Naive thymus-derived CD8-positive, alpha-beta T cell (primary cell): ENCODE results near the gene PARVB. TPM values are rescaled to one million over a fixed set of nuclear protein-coding genes. Genes with fewer than 3 reads are reported as not detected.

Experiments
- ATAC-seq, 2 donors: fragments of 150-1000 bp; cut with Tn5 transposase in 1 of 2; sonication (Bioruptor Pico), chemical (Tn5 transposase) in 1 of 2; 1 replicate in 1 of 2; 2 replicates in 1 of 2; pipeline ENCODE4 v1.10.0; 2021; ENCODE audit warnings: mild to moderate bottlenecking in 2 of 2, moderate library complexity in 2 of 2
- POLR2A ChIA-PET: fragments of 350-600 bp; sonication (Branson Sonifier 250); formaldehyde crosslinking; loops from one replicate; lab custom pipeline; 2021; ENCODE audit warnings: antibody characterized with exemption; lab: Charles Lee
- DNase-seq, 10 donors: peaks; one replicate each; pipeline versions ENCODE4 v3.0.0 to v3.0.0-alpha.2; 2020 to 2022
- H3K27ac Mint-ChIP-seq, 10 donors: one replicate each; pipeline ENCODE4 v1.8.0; 2020 to 2022; ENCODE audit warnings: mild to moderate bottlenecking in 10 of 10, mixed read lengths in 10 of 10, moderate library complexity in 4 of 10, inconsistent platforms in 1 of 10
- H3K27me3 Mint-ChIP-seq, 5 donors: one replicate each; pipeline ENCODE4 v1.8.0; 2021 to 2022; ENCODE audit warnings: mixed read lengths in 5 of 5
- H3K36me3 Mint-ChIP-seq, 3 donors: one replicate each; pipeline ENCODE4 v1.8.0; 2020 to 2022; ENCODE audit warnings: mixed read lengths in 3 of 3, mild to moderate bottlenecking in 2 of 3, inconsistent platforms in 1 of 3
- H3K4me1 Mint-ChIP-seq, 4 donors: one replicate each; pipeline ENCODE4 v1.8.0; 2021 to 2022; ENCODE audit warnings: mixed read lengths in 4 of 4
- H3K4me3 Mint-ChIP-seq, 10 donors: one replicate each; pipeline ENCODE4 v1.8.0; 2020 to 2022; ENCODE audit warnings: mild to moderate bottlenecking in 10 of 10, mixed read lengths in 10 of 10, moderate library complexity in 6 of 10, inconsistent platforms in 1 of 10
- H3K9me3 Mint-ChIP-seq, 9 donors: one replicate each; pipeline ENCODE4 v1.8.0; 2020 to 2022; ENCODE audit warnings: mixed read lengths in 9 of 9, mild to moderate bottlenecking in 3 of 9, inconsistent platforms in 1 of 9, moderate library complexity in 1 of 9
- polyA plus RNA-seq, 3 donors: library from polyadenylated mRNA; unstranded; fragments of 300-500 nt; fragmentation: Illumina TruSeq; gene quantifications; one replicate each; pipeline ENCODE4 v1.2.3, GENCODE V29; 2021
- total RNA-seq, 8 experiments: library from RNA in 2 of 8; stranded (reverse) in 2 of 8; gene quantifications; one replicate each; pipeline ENCODE4 v1.2.3 and lab custom pipeline; 2021 to 2026

The PARVB gene
- total and polyA plus RNA-seq, 5 experiments from 2014 or later: 0.91 to 7.0 (median 6.9) TPM; not detected in 2

GRCh38 chr22:44190381-44190976 lies 166.4 kb downstream of the PARVB start:
- Mint-ChIP-seq H3K27ac (no peak overlapping the region), H3K27me3 (no peaks in the 10 kb centered on the region), H3K9me3 (peaks cover 0 to 2% (median 0%) of the 10 kb centered on the region in 9 donors), H3K4me1 (peaks cover 28 to 48% (median 44%) of the 10 kb centered on the region in 4 donors), H3K4me3 (no peak overlapping the region), H3K36me3 (peaks cover 0 to 26% (median 5%) of the 10 kb centered on the region in 3 donors)
- ATAC-seq (no peak), DNase-seq (no peak)
- POLR2A ChIA-PET: interaction anchor here (0.6 to 4.6 kb wide), 2 partner anchors 8 to 14 kb away, joined by 3 to 27 read pairs; partner anchors contain the start of gene PARVG

GRCh38 chr22:44191036-44191454 lies 166.9 kb downstream of the PARVB start:
- ATAC-seq: no peak
- H3K9me3 Mint-ChIP-seq: peaks cover 0 to 2% (median 0%) of the 10 kb centered on the region in 9 donors
- POLR2A ChIA-PET: interaction anchor here (4.6 kb wide), 1 partner anchor 9 kb away, joined by 27 read pairs; the partner anchor contains the start of gene PARVG
- no peaks in the 10 kb centered on the region for H3K27me3 Mint-ChIP-seq
- no peak for DNase-seq
- H3K4me1 Mint-ChIP-seq: peaks cover 28 to 48% (median 44%) of the 10 kb centered on the region in 4 donors
- peak overlapping the region in 1 of 10 donors; percentile 4 for H3K4me3 Mint-ChIP-seq
- peak overlapping the region in 3 of 10 donors; percentile 29 to 52 (median 40) for H3K27ac Mint-ChIP-seq
- H3K36me3 Mint-ChIP-seq: peaks cover 0 to 23% (median 5%) of the 10 kb centered on the region in 3 donors

DNA sequence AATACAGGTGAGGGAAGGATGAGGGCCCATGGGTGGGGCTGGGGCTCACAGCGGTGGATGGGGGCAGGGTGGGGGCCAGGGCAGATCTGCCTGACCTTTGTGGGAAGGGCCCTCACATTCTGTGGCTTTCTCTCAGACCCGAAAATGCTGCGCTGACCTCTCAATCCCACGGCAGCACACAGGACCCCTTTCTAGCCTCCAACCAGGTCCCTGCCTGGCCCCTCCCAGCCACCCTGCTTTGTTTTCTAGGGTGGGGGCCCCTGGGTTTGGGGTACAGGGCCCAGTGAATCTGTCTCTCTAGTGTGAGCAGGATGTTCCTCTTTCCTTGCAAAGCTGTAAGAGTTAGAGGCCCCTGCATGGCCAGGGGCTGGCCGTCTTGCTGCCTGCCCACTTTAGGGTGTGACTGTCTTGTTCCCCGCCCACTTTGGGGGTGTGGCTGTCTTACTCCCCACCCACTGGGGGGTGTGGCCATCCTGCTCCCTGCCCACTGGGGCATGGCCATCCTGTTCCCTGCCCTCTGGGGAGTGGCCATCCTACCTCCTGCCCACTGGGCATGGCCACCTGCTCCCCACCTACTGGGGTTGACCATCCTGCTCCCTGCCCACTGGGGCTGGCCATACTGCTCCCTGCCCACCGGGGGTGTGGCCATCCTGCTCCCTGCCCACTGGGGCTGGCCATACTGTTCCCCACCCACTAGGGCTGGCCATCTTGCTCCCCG lies 168.2 kb downstream of the PARVB start:
- H3K27me3 Mint-ChIP-seq: no peaks in the 10 kb centered on the region
- peak in 7 of 10 donors; percentile 34 to 59 (median 44) for DNase-seq
- peaks cover 0 to 2% (median 0%) of the 10 kb centered on the region in 9 donors for H3K9me3 Mint-ChIP-seq
- peak overlapping the region in 3 of 10 donors; percentile 33 to 76 (median 57) for H3K27ac Mint-ChIP-seq
- ATAC-seq: peak; percentile 53 to 75
- H3K4me3 Mint-ChIP-seq: peak overlapping the region in 2 of 10 donors; percentile 71 to 80
- POLR2A ChIA-PET: interaction anchor here (4.6 kb wide), 1 partner anchor 10 kb away, joined by 27 read pairs; the partner anchor contains the start of gene PARVG
- peaks cover 0 to 20% (median 5%) of the 10 kb centered on the region in 3 donors for H3K36me3 Mint-ChIP-seq
- peaks cover 27 to 48% (median 41%) of the 10 kb centered on the region in 4 donors for H3K4me1 Mint-ChIP-seq

- DNase-seq (no peak), ATAC-seq (peak; percentile 31 to 35)
- Mint-ChIP-seq H3K36me3 (peaks cover 0 to 27% (median 6%) of the 10 kb centered on the region in 3 donors), H3K27me3 (no peaks in the 10 kb centered on the region), H3K27ac (peak overlapping the region in 9 of 10 donors; percentile 5 to 78 (median 42)), H3K4me3 (peak overlapping the region; percentile 34 to 80 (median 69)), H3K4me1 (peaks cover 25 to 49% (median 41%) of the 10 kb centered on the region in 4 donors), H3K9me3 (peaks cover 0 to 2% (median 0%) of the 10 kb centered on the region in 9 donors)
- POLR2A ChIA-PET: interaction anchor here (4.6 kb wide), 1 partner anchor 11 kb away, joined by 27 read pairs; the partner anchor contains the start of gene PARVG
Observed at GRCh38 chr22:44192816-44193534, 168.9 kb downstream of the PARVB start.

DNA sequence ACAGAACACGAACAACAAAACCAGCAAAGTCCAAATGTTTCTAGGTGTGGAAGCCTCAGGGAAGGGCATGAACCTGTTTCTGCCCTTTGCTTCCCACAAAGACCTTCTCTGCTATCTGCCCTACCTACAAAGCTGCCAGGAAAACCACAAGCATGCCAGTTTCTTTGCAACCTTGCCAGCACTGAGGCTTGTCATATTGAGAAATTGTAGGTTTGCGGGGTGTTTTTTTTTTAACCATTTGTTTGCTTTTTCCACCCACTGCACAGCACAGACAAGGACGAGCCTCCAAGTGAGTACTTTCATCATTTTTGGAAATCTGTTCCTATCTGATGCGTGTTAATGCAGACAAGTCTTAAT lies 169.4 kb downstream of the PARVB start:
- Mint-ChIP-seq H3K27ac (peak overlapping the region in 8 of 10 donors; percentile 0 to 78 (median 50)), H3K4me3 (peak overlapping the region; percentile 34 to 80 (median 69)), H3K36me3 (peaks cover 0 to 33% (median 11%) of the 10 kb centered on the region in 3 donors), H3K9me3 (peaks cover 0 to 2% (median 0%) of the 10 kb centered on the region in 9 donors), H3K4me1 (peaks cover 23 to 52% (median 46%) of the 10 kb centered on the region in 4 donors), H3K27me3 (no peaks in the 10 kb centered on the region)
- ATAC-seq (peak; percentile 46 to 50), DNase-seq (peak in 3 of 10 donors; percentile 13 to 22 (median 18))
- POLR2A ChIA-PET: interaction anchor here (4.6 kb wide), 1 partner anchor 11 kb away, joined by 27 read pairs; the partner anchor contains the start of gene PARVG

GRCh38 chr22:44194569-44194968 lies 170.5 kb downstream of the PARVB start:
- Mint-ChIP-seq H3K4me1 (peaks cover 32 to 59% (median 57%) of the 10 kb centered on the region in 4 donors), H3K9me3 (peaks cover 0 to 2% (median 0%) of the 10 kb centered on the region in 9 donors), H3K4me3 (peak overlapping the region in 5 of 10 donors; percentile 4 to 80 (median 71)), H3K27me3 (no peaks in the 10 kb centered on the region), H3K27ac (peak overlapping the region in 6 of 10 donors; percentile 30 to 80 (median 61)), H3K36me3 (peaks cover 0 to 43% (median 19%) of the 10 kb centered on the region in 3 donors)
- ATAC-seq: no peak
- DNase-seq: no peak
- POLR2A ChIA-PET: interaction anchor here (2.9 kb wide), 1 partner anchor 13 kb away, joined by 16 read pairs; the partner anchor contains the start of gene PARVG

- DNase-seq (no peak), ATAC-seq (no peak)
- Mint-ChIP-seq H3K27me3 (no peaks in the 10 kb centered on the region), H3K4me3 (peak overlapping the region in 3 of 10 donors; percentile 17 to 71 (median 18)), H3K27ac (peak overlapping the region in 5 of 10 donors; percentile 30 to 80 (median 40)), H3K4me1 (peaks cover 35 to 64% (median 58%) of the 10 kb centered on the region in 4 donors), H3K9me3 (peaks cover 0 to 2% (median 0%) of the 10 kb centered on the region in 9 donors), H3K36me3 (peaks cover 0 to 48% (median 22%) of the 10 kb centered on the region in 3 donors)
- POLR2A ChIA-PET: interaction anchor here (2.9 kb wide), 1 partner anchor 14 kb away, joined by 16 read pairs; the partner anchor contains the start of gene PARVG
Observed at GRCh38 chr22:44195189-44195871, 171.2 kb downstream of the PARVB start.

DNA sequence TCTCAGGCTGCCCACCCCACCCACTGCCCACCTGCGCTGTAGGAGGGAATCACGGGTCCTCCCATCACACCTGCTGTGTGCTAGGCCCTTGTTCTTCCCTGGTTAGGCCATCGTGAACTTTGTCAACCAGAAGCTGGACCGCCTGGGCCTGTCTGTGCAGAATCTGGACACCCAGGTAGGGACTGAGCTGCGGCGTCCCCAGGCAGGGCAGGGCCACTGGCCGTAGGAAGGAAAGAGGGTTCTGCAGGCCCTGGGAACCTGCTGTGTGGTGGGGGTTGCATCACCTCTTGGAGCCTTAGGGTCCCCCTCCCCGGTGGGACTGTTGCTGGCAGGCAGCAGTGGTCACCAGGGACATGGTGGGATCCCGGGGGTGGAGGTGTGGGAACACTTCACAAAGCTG lies 172.1 kb downstream of the PARVB start:
- no peak overlapping the region for H3K4me3 Mint-ChIP-seq
- peaks cover 0 to 55% (median 22%) of the 10 kb centered on the region in 3 donors for H3K36me3 Mint-ChIP-seq
- peaks cover 0 to 2% (median 0%) of the 10 kb centered on the region in 9 donors for H3K9me3 Mint-ChIP-seq
- no peak for DNase-seq
- H3K27me3 Mint-ChIP-seq: no peaks in the 10 kb centered on the region
- H3K4me1 Mint-ChIP-seq: peaks cover 39 to 70% (median 59%) of the 10 kb centered on the region in 4 donors
- POLR2A ChIA-PET: interaction anchor here (2.9 kb wide), 1 partner anchor 15 kb away, joined by 16 read pairs; the partner anchor contains the start of gene PARVG
- H3K27ac Mint-ChIP-seq: no peak overlapping the region
- ATAC-seq: no peak

- Mint-ChIP-seq H3K4me3 (no peak overlapping the region), H3K27ac (no peak overlapping the region), H3K27me3 (no peaks in the 10 kb centered on the region), H3K9me3 (peaks cover 0 to 2% (median 0%) of the 10 kb centered on the region in 9 donors), H3K36me3 (peaks cover 0 to 56% (median 22%) of the 10 kb centered on the region in 3 donors), H3K4me1 (peaks cover 39 to 68% (median 55%) of the 10 kb centered on the region in 4 donors)
- DNase-seq (no peak), ATAC-seq (no peak)
- POLR2A ChIA-PET: interaction anchor here (2.9 kb wide), 1 partner anchor 15 kb away, joined by 16 read pairs; the partner anchor contains the start of gene PARVG
Observed at GRCh38 chr22:44196731-44197131, 172.6 kb downstream of the PARVB start.

DNA sequence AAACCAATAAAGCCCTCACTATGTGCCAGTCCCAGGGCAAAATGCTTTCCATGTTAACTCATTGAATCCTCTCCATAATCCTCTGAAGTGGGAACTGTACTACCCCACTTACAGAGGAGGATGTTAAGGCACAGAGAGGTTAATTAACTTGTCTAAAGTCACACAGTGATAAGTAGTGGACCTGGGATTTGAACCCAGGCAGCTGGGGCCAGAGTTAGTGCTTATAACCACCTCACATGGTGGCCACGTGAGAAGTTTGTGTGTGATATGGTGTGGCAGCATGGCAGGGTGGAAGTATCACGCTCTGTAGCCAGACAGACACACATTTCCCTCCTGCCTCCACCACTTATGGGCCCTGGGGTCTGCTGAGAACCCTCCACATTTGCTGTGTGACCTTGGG lies 173.2 kb downstream of the PARVB start:
- no peaks in the 10 kb centered on the region for H3K27me3 Mint-ChIP-seq
- H3K9me3 Mint-ChIP-seq: peaks cover 0 to 2% (median 0%) of the 10 kb centered on the region in 9 donors
- H3K36me3 Mint-ChIP-seq: peaks cover 0 to 60% (median 22%) of the 10 kb centered on the region in 3 donors
- ATAC-seq (no peak), DNase-seq (peak in 1 of 10 donors; percentile 38)
- H3K27ac Mint-ChIP-seq: no peak overlapping the region
- POLR2A ChIA-PET: interaction anchor here (0.6 to 2.9 kb wide), 2 partner anchors 16 to 236 kb away, joined by 8 to 16 read pairs; partner anchors contain the start of gene PARVG
- no peak overlapping the region for H3K4me3 Mint-ChIP-seq
- peaks cover 39 to 70% (median 52%) of the 10 kb centered on the region in 4 donors for H3K4me1 Mint-ChIP-seq

DNA sequence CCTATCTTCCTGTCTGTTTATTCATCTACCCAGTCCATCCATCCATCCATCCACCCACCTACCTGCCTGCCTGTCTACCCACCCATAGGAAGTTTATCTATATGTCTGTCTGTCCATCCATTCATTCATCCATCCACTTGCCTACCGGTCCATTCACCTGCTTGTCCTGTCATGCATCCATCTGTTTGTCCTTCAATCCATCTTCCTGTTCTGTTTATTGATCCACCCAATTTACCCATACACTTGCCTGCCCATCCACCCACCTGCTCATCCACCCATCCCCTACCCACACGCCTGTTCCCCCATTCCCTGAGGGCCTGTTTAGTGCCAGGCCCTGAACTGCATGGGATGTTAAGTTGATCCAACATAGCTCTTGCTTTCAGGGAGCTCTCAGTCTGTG lies 175.1 kb downstream of the PARVB start:
- H3K4me1 Mint-ChIP-seq: peaks cover 29 to 52% (median 37%) of the 10 kb centered on the region in 4 donors
- H3K27me3 Mint-ChIP-seq: no peaks in the 10 kb centered on the region
- peaks cover 0 to 1% (median 0%) of the 10 kb centered on the region in 9 donors for H3K9me3 Mint-ChIP-seq
- peak overlapping the region in 6 of 10 donors; percentile 22 to 86 (median 48) for H3K27ac Mint-ChIP-seq
- POLR2A ChIA-PET: no interaction called here
- DNase-seq (peak in 1 of 10 donors; percentile 10), ATAC-seq (no peak)
- peaks cover 0 to 69% (median 27%) of the 10 kb centered on the region in 3 donors for H3K36me3 Mint-ChIP-seq
- no peak overlapping the region for H3K4me3 Mint-ChIP-seq
